ENCODE data around the gene BAZ2A.
"Not testable (repeated sequence)": the region's sequence is repeated elsewhere in the genome, so short reads cannot be mapped to it uniquely, and the experiment has no call there.

The BAZ2A gene

DNA sequence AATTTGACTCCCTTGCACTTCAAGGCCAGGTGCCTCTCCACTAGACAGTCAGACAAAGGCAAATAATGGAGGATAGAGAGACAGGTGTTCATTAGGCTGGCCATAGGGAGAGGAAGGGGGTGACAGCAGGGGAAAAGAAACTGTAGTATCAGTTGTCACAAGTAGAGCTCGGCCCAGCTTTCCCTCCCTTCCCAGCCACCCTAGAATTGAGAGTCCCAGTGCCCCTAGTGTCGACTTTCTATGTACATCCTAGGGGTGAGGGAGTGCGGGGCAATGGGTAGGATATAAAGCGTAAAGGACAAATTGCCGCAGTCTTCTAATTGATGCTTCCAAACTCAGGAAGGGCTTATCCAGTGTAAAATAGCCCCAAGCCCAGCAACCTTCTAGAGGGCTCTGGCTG lies 39.0 kb downstream of the BAZ2A start:
- TF ChIP-seq, protein P1, sequence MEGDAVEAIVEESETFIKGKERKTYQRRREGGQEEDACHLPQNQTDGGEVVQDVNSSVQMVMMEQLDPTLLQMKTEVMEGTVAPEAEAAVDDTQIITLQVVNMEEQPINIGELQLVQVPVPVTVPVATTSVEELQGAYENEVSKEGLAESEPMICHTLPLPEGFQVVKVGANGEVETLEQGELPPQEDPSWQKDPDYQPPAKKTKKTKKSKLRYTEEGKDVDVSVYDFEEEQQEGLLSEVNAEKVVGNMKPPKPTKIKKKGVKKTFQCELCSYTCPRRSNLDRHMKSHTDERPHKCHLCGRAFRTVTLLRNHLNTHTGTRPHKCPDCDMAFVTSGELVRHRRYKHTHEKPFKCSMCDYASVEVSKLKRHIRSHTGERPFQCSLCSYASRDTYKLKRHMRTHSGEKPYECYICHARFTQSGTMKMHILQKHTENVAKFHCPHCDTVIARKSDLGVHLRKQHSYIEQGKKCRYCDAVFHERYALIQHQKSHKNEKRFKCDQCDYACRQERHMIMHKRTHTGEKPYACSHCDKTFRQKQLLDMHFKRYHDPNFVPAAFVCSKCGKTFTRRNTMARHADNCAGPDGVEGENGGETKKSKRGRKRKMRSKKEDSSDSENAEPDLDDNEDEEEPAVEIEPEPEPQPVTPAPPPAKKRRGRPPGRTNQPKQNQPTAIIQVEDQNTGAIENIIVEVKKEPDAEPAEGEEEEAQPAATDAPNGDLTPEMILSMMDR (IDR thresholded peaks at IDR 0.05; ENCODE audit: extremely low read depth, missing control alignments), result no peak
- no peak for DNase-seq (ENCODE audit: low spot score)

DNA sequence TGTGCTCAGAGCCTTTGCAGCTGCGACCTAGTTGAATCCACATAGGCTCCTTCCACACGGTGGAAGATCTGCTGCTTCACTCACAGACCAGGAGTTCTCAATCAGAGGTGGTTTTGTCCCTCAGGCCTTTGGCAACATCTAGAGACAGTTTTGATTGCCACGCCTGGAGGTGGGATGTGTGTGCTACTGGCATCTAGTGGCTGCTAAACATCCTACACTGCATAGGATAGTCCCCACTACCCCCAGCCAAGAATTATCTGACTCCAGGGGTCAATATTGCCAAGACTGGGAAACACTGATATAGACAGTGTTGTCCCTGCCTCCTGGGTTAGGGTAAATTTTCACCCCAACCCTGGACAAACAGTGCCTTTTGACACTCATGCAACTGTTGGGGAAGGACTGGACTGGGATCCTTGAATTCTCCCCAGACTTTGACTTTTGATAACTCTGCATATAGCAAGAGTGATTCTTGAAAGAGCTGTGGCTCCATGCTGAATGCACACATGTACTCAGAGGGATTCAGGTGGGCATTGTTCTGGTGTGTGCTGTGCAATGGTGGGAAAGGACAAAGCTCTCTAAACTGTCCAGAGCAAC lies 39.8 kb downstream of the BAZ2A start:
- peak; percentile 49 for DNase-seq (ENCODE audit: low spot score)
- TF ChIP-seq, protein P1 (IDR thresholded peaks at IDR 0.05; ENCODE audit: extremely low read depth, missing control alignments), result peak; percentile 24

DNA sequence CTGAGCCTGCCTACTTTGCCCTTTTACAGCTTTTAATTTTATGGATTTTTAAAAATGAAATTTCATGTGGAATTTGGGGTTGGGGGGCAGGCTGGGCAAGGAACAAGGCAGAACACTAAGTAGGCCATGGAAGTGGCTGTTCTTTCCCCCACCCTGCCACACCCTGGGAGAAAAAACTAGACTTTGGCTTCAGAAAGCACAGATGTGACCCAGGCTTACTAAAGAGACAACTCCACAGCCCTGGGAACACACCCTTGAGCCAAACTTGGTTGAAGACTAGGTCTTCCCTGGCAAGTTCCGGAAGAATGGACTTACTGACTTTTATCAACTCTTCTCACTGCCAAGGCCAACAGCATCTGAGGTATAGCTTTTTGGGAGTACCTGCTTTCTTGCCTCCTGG lies 40.3 kb downstream of the BAZ2A start:
- DNase-seq (ENCODE audit: low spot score), result no peak
- TF ChIP-seq, protein P1 (IDR thresholded peaks at IDR 0.05; ENCODE audit: extremely low read depth, missing control alignments), result no peak

DNA sequence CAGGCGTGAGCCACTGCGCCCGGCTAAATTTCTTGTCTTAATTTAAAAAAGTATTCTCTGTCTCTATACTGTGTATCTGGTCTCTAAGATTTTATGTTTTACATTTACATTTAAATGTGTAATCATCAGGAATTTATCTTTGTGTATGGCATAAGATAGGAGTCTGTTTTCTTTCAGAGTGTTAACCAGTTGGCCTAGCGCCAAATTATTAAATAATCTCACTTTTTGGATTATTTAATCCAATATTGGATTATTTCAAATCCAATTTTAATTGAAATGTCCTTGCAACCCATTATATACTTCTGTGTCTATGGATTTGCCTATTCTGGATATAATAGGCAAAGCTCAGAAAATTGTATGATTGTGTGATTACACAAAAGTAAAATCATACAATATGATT lies 45.0 kb downstream of the BAZ2A start:
- TF ChIP-seq, protein P1 (IDR thresholded peaks at IDR 0.05; ENCODE audit: extremely low read depth, missing control alignments), result no peak
- DNase-seq (ENCODE audit: low spot score), result no peak

DNA sequence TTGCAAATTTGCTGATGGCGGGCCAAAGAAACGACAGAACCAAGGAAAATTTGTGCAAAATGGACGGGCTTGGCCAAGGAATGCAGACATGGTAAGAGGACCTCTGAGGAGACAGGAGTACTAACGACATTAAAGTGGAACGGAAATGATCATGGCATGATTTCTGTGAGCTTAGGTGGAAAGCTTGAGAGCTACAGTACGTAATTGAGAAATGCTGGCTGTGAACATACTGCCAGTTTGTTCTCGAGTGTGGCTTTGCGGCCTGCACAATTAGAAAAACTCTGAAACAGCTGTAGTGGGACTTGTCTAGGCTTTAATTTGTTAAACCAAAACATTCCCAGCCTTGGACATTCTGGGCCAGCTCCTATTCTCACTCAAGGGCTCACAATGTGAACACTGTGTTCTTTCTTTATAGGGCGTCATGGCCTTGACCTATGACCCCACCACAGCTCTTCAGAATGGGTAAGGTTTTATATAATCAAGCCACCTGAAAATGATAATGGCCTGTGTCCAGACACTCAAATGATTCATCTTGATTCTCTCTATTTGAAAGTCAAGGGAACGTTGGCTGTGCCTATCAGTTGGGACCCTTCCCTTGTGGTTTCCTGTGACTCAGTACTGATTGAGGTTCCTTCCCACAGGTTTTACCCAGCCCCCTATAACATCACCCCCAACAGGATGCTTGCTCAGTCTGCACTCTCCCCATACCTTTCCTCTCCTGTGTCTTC lies 48.5 kb downstream of the BAZ2A start:
- DNase-seq (ENCODE audit: low spot score), result no peak
- TF ChIP-seq, protein P1 (IDR thresholded peaks at IDR 0.05; ENCODE audit: extremely low read depth, missing control alignments), result no peak

DNA sequence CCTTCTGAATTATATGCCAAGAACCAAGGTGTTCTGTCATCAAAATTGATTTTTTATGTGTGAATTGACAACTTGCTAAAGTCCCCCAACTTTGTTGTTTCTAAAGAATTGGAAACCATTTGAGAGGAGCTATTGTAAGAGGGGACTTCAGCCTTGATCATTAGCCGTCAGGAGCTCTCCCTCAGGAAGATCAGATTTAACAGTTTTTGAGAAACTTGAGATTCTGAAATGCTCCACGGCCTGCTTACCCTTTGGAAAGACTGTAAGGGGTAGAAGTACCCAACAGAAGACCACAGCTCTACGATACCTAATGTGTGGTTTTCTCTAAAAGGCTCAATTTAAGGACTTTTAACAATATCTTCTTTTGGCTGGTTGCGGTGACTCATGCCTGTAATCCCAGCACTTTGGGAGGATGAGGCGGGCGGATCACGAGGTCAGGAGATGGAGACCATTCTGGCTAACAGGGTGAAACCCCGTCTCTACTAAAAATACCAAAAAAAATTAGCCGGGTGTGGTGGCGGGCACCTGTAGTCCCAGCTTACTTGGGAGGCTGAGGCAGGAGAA lies 51.1 kb downstream of the BAZ2A start:
- no peak for DNase-seq (ENCODE audit: low spot score)
- TF ChIP-seq, protein P1 (IDR thresholded peaks at IDR 0.05; ENCODE audit: extremely low read depth, missing control alignments), result no peak

DNA sequence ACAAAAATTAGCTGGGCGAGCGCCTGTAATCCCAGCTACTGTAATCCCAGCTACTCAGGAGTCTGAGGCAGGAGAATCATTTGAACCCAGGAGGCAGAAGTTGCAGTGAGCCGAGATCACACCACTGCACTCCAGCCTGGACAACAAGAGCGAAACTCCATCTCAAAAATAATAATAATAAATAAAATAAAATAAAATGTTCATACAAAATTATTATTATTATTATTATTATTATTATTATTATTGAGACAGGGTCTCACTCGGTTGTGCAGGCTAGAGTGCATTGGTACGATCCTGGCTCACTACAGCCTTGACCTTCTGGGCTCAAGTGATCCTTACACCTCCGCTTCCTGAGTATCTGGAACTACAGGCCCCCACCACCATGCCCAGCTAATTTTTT lies 52.9 kb downstream of the BAZ2A start:
- not testable (repeated sequence) for DNase-seq (ENCODE audit: low spot score)
